HG02870 (cell line): Measurements from ENCODE around the gene SNX19.
"Not testable (repeated sequence)": the region's sequence is repeated elsewhere in the genome, so short reads cannot be mapped to it uniquely, and the experiment has no call there.

Source experiments
- ATAC-seq: cut with Tn5 transposase; IDR thresholded peaks from one replicate; pipeline ENCODE4 v1.9.1; 2021; ENCODE audit warnings: mild to moderate bottlenecking, moderate library complexity; ENCODE audit not compliant: unreplicated experiment

Gene SNX19, protein sequence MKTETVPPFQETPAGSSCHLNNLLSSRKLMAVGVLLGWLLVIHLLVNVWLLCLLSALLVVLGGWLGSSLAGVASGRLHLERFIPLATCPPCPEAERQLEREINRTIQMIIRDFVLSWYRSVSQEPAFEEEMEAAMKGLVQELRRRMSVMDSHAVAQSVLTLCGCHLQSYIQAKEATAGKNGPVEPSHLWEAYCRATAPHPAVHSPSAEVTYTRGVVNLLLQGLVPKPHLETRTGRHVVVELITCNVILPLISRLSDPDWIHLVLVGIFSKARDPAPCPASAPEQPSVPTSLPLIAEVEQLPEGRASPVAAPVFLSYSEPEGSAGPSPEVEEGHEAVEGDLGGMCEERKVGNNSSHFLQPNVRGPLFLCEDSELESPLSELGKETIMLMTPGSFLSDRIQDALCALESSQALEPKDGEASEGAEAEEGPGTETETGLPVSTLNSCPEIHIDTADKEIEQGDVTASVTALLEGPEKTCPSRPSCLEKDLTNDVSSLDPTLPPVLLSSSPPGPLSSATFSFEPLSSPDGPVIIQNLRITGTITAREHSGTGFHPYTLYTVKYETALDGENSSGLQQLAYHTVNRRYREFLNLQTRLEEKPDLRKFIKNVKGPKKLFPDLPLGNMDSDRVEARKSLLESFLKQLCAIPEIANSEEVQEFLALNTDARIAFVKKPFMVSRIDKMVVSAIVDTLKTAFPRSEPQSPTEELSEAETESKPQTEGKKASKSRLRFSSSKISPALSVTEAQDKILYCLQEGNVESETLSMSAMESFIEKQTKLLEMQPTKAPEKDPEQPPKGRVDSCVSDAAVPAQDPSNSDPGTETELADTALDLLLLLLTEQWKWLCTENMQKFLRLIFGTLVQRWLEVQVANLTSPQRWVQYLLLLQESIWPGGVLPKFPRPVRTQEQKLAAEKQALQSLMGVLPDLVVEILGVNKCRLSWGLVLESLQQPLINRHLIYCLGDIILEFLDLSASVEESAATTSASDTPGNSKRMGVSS

DNA sequence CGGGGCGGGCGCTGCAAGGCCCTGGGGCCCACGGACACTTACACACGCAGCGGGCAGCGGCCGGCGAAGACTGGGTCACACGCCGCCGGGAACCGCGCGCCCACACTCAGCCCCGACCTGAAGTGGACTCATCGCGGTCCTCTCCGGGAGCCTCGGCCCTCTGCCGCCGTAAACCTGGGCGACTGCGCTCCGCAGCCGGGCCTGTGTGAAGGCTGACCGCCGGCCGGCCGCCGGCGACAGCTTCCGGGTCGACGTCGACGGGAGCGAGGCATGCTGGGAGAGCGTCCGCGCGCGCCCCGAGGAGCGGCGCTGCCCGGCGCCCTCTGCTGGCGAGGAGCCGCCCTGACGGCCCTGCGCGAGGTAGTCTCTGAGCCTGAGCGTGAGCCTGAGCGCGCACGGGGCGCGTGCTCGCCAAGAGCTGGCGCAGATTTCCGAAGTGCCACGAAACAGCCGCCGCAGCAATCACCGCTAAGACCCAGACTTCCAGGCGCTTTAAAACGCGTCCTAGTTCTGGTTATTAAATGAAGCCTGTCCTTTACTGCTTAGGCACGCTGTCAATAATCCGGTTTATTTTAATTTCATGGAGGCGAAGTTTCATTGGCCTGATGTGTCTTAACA lies at the start of gene SNX19:
SNX19 (minus strand) TSS at position 242 of the 618 bp plus-strand sequence. CDS start 540 bp downstream, outside the sequence.
- peak; percentile 99 for ATAC-seq

DNA sequence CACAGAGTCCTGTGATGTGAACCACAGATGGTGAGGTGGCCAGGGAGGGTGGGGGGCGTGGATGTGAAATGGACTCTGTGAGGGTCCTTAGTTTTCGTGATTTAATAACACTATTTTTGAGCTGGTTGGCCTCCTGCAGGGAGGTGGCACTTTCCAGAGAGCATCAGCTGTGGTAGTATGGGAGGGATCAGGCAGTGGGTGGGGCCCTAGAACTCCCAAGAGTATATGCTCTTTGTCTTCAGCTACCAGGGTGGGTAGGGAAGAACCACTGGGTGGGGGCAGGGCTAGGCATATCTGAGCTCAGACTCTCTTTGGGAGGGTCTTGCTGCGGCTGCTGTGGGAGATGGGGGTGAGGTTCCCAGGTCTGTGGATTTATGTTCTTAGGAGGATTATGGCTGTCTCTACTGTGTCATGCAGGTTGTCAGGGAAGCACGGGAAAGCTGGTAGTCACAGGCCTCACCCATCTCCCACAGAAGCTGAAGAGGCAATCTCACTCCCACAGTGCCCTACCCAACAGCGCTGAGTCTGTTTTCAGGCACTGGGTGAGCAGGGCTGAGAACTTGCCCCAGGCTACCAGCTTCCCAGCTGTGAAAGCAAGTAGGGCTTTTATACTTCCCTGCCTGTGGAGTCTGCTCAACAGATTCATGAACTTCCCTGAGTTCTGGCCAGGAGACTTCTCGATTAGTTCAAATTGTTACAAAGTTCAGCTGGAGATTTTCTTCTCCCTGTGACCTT lies 47.9 kb upstream of the SNX19 start:
- ATAC-seq: no peak

DNA sequence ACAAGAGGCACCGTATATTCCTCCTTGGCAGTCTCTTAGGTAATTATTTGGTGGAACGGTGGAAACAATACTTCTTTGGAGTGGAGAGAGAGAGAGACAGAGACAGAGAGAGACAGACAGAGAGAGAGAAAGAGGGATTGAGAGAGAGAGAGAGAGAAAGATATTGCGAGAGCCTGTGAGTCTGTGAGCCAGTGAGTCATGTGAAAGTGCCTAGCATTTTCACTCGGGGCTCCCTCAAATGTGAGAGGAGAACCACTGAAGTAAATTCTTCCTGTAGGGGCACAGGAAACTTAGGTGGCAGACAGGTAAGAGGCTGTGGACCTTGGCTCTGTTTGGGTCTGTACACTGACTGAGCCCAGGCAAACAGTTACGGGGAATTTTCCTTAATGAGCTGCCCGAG lies 31.6 kb upstream of the SNX19 start:
- no peak for ATAC-seq

DNA sequence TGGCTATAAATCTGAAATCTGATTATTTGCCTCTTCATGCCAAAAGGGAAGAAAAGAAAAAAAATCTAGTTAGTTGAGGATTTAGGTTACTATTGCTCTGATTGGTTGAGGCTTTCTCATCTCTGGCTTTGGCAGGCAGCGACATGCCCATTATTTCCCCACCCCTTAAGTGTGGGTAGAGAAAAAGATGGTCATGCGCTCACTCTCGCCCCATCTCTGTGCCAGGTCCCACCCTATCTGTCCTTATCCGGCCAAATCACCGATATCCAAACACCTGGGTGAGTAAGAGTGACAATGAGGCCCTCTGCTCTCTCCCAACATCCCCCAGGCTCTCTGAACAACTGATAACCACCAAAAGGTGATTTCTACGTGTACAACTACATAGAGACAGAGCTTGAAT lies 31.2 kb upstream of the SNX19 start:
- ATAC-seq: no peak

DNA sequence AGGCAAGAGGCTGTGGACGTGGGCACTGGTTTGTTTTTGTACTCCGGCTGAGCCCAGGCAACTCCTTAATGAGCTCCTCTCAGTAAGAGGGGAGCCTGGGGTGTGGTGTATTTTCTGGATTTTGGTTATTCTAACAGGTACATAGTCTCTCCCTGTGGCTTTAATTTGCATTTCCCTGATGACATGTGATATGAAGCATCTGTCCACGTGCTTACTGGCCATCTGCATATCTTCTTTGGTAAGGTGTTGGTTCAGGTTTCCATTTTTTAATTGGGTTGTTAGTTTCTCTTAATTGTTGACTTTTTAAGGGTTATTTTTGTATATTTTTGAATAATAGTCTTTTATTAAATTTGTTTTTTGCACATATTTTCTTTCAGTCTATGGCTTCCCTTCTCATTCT lies 30.8 kb upstream of the SNX19 start:
- no peak for ATAC-seq

DNA sequence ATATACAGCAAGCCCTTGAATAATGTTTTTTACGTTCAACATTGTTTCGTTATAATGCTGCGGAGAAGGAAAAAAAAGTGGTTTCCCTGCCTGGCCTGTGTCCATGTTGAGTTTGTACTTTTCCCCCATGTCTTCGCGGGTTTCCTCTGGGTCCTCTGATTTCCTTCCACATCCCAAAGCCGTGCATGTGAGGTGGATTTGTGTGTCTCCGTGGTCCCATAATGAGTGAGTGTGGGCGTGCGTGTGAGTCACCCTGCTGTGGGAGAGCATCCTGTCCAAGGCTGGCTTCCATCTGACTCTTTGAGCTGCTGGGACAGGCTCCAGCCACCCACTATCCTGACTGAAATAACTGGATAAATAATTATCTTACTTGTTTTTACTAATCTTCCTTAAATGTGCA lies 29.6 kb upstream of the SNX19 start:
- no peak for ATAC-seq

DNA sequence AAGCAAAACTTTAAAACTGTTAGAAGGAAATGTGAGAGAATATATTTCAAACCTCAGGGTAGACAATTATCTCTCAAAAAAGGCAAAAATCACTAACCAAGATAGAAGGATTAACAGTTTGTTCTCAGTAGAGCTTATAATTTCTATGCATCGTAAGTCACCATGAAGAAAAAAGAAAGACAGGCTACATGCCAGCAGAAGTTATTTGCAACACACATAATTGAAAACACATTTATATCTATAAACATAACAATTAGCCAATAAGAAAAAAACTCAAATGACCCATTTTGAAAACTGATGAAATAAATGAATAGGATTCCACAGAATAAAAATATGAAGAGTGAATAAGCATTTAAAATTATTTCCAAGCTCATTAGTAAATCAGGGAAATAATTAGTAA lies 24.4 kb upstream of the SNX19 start:
- no peak for ATAC-seq

DNA sequence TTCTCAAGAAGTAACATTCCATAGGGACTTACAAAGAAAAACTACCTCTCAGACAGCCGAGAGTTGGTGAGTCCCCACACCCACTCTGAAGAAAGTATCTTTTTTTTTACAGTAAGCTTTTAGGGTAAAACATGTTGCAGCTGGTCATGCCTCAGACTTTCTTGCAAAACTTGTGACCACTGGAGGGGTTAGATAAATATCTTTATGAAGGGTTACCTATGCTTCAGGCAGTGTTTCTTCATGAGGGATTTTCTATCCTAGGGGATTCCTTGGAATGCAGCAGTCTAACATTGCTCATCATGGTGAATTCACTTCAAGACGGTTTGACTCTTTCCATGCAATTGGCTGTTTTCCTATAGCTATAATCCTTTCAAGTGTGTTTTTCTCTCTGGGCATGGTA lies 20.8 kb upstream of the SNX19 start:
- no peak for ATAC-seq

DNA sequence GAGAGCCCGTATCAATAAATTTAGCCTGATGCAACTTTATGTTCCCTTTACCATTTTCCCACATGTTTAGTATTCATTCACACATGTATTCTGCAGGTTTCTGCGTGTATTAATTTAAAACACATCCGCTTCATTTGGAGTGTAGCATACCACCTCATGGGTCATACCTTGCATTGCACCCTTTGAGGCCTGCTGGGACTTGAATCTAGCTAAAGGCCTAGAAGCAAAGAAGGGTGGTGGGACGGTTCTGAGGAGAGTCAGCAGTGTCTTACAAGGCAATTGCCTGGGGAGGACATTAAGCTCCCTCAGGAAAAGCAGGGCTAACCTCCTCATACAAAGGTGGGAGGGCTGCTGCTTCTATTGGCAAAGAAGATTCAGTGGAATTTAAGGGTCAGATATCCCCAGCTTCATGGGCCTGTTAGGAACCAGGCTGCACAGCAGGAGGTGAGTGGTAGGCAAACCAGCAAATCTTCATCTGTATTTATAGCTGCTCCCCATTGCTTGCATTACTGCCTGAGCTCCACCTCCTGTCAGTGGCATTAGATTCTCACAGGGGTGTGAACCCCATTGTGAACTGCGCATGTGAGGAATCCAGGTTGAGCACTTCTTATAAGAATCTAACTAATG lies 15.9 kb upstream of the SNX19 start:
- no peak for ATAC-seq

DNA sequence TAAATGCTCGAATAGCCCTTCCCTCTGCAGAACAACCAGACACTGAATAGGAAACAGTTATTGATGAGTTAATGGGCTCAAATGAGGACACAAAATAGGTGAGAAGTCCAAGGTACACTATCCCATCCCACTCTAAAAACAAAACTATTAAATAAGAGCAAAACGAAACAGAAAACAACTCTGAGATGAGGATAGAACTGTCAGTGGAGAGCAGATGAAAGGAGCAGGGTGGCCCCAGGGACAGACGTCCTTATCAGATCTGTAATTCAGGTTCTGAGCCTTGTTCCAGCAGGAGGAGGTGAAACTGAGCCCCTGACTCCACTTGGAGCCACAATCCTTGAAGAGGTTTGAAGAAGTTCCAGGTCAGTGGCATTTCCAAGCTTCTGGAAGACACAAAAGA lies 8.5 kb upstream of the SNX19 start:
- no peak for ATAC-seq

DNA sequence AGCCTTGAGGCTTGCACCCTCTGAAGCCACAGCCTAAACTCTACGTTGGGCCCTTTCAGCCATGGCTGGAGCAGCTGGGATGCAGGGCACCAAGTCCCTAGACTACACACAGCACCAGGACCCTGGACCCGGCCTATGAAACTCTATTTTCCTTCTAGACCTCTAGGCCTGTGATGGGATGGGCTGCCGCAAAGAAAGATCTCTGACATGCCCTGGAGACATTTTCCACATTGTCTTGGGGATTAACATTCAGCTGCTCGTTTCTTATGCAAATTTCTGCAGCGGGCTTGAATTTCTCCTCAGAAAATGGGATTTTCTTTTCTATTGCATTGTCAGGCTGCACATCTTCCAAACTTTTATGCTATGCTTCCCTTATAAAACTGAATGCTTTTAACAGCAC lies 4.3 kb upstream of the SNX19 start:
- ATAC-seq: not testable (repeated sequence)

DNA sequence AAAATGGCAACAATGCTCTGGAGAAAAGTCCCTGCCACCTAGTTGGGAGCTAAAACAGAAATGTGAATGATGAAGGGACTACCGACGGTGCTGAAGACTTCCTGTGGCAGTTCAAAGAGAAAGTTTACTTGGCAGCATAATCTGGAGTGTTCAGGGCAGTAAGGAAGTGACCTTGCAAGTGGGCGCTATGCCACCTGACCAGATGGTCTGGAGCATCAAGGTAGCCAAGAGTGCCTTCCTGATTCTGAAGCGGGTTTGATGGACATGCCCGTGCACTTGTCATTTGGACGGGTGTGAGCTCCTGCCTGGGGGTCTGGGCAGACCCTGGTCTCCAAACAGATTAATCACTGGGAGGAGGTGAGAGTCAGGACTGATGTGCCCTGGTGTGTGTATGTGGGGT lies 1.8 kb upstream of the SNX19 start:
- no peak for ATAC-seq

DNA sequence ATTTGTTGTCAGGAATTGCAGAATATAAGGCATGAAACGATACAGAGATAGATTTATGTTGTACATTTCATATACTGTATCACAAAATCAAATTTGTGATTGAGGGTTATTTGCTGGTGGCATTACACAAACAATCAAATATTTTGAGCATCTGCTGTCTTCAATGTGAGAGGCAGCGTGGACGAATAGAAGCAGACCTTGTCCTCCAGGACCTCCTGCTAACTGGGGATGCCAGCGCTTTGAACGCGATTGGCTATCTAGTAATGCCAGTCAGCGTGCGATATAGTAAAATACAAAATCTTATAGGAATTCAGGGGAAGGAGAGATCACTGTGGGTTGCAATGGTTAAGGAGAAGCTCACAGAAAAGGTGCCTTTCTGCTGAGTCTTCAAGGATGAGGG lies 631 bp upstream of the SNX19 start:
- ATAC-seq: no peak

DNA sequence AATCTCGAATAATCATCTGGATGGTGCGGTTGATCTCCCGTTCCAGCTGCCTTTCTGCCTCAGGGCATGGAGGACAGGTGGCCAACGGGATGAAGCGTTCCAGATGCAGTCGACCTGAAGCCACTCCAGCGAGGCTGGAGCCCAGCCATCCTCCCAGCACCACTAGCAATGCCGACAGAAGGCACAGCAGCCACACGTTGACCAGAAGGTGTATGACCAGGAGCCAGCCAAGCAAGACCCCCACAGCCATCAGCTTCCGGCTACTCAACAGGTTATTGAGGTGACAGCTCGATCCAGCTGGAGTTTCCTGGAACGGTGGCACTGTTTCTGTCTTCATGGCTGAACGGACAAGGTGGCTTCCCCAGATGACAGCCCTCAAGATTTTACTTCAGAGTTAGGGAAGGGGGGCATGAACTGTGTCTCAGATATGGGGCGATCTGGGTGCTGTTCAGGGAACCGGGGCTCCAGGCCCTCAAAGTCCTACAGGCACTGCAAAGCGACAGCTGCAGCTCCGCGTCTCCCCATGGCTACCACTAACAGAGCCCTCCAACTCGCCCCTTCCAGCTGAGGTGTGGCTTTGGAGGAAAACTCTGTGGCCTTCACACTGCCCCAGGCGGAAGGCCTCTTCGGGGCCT lies 559 bp downstream of the SNX19 start:
- no peak for ATAC-seq

DNA sequence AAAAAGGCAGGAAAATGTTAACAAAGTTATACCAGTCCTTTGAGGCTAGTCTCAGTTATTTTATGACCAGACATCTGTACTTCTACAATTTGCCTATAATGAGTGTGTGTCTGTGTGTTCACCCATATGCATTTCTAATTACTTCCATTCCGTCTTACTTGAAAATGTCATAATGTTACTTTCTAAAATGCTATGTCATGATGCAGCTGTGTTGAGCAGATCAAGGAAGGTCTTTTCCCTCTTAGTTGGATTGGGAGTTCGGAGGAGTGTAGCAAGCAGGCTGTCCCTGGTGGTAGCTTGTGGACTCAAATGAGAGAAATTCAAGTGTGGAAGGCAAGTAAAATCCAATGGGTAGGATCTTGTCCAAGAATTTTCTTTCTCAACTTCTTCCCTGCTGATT lies 3.0 kb downstream of the SNX19 start:
- ATAC-seq: no peak

DNA sequence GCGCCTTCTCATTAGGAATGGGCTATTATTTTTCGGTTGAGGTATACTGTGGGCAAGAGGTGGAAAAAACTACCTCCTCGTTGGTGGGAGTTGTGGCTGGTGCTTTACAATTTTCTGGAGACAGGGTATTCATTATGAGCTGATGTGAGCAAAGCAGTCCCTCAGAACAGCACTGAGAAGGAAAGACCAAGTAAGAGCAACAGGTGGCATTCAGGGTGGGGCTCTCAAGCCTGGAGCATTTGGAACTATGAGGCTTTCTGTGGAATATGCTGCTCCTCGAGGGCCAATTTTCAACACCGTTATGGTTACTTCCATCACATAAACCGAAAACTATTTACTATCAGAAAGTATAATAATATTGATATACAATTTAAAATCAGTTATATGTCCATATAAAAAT lies 3.7 kb downstream of the SNX19 start:
- ATAC-seq: no peak

DNA sequence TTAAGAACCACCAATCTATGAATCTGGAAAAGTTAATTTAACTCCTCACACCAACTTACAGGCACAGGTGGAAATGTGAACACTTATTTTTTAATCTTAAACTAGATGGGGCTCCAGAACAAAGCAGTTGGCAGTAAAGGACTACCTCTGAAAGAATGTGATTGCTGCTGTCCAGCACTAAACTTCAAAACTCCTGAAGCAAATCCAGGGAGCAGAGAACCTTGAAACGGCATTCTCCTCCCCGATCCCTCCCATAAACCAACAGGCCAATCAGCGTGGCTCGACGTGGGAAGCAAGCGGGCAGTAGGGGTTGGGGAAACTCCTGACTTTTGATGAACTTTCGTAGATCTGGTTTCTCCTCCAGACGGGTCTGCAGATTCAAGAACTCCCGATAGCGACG lies 5.0 kb downstream of the SNX19 start:
- ATAC-seq: no peak

DNA sequence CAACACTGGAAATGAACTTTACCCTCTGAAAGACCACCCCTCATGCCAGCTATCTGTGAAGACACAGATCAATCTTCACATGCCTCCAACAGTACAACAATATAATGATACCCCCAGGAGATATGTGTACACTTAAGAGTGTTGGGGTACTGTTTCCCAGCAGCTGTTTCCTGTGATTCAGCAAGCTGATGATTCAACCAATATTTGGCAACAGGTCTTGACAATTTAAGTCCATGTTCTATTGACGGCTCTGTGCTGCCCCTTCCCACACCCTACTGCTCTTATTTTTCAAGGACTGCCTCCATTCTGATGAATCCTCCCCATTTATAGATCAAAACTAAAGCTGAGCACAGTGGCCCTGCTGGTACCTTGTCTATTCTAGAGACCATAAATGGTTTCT lies 6.6 kb downstream of the SNX19 start:
- no peak for ATAC-seq

DNA sequence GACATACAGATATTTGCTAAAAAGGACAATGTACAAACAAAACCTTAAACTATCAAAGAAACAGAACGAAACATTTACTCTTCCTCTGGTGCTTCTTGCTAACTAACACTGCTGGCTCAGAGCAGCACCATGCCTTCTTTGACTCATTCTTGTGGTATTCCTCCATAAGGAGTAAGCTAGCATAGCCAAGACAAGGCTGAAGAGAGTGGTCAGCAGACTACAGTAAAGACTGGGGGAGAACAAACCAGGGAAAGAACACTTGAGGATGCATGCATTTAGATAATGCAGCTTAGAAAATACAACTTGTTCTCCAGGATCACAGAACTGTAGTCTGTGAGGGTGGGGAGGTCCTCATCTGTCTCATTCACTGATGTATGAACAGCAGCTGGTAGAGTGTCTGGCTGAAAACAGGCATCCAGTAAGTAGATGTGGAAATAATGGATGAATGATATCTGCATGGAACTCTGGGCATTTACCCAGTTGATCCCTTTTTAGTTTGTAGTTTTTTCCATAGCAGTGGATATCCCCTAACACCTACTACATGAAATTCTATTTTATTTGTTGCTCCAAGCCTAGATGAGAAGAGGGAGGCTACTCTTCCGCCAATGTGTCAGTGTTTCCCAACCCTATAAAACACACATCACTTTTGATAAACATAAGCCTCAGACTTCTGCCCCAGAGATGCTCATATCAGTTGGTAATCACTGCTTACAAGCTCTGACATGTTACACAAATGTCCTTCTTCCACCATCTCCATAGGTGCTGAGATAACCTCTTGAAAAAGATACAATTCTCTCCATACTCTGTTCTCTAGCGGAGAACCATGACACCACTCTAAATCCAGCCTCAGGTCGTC lies 7.3 kb downstream of the SNX19 start:
- ATAC-seq: no peak
